ENCODE data around the gene FPGS.
A peak's percentile ranks its signal among the peaks of the same experiment; 100 is the strongest.
"Not testable (repeated sequence)": the region's sequence is repeated elsewhere in the genome, so short reads cannot be mapped to it uniquely, and the experiment has no call there.

Gene FPGS

GRCh38 chr9:127826253-127826913 lies 23.7 kb downstream of the FPGS start:
- Mint-ChIP-seq H3K27me3 (no peaks in the 10 kb centered on the region), H3K36me3 (ENCODE audit: low read depth) (peaks cover 4% of the 10 kb centered on the region), H3K9me3 (no peaks in the 10 kb centered on the region), H3K27ac (no peak overlapping the region), H3K4me1 (ENCODE audit: low read depth) (no peaks in the 10 kb centered on the region), H3K4me3 (no peak overlapping the region)

DNA sequence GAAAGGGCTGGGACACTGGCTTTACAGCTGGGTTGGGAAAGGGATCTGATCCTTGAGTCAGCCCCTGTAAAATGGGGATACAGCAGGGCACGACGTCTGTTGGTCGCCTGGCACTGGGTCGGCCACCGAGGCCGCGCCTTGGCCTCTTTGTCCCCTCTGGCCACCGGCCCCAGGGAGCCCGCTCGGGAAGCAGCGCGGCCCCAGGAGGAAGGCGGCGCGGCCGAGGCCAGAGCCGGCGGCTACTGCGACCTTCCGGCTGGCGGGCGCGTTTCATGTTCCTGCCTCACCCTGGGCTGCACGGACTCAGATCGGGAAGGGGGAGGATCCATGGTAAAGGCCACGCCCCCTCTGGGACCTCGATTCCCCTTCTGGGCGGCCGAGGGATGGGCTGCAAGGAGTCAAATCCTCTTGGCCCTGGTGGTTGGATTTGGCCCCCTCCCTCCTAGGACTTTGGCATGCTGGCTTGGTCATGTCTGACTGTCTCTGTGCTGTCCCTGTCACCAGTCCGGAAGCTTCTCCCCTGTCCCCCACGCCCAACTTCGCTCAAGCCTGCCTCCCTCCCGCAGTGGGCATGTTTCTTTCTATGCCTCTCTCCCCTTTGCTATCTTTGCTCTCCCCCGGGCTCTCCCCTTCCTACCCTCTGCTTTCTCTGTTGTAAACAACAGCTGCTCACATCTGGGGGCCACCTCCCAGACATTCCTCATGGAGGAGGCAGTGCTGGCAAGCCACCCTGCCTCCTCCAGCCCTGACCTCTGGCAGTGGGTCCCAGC lies 25.8 kb downstream of the FPGS start:
- H3K4me1 Mint-ChIP-seq (ENCODE audit: low read depth): peaks cover 11% of the 10 kb centered on the region
- H3K9me3 Mint-ChIP-seq: no peaks in the 10 kb centered on the region
- no peaks in the 10 kb centered on the region for H3K27me3 Mint-ChIP-seq
- H3K4me3 Mint-ChIP-seq: no peak overlapping the region
- no peaks in the 10 kb centered on the region for H3K36me3 Mint-ChIP-seq (ENCODE audit: low read depth)
- no peak overlapping the region for H3K27ac Mint-ChIP-seq

DNA sequence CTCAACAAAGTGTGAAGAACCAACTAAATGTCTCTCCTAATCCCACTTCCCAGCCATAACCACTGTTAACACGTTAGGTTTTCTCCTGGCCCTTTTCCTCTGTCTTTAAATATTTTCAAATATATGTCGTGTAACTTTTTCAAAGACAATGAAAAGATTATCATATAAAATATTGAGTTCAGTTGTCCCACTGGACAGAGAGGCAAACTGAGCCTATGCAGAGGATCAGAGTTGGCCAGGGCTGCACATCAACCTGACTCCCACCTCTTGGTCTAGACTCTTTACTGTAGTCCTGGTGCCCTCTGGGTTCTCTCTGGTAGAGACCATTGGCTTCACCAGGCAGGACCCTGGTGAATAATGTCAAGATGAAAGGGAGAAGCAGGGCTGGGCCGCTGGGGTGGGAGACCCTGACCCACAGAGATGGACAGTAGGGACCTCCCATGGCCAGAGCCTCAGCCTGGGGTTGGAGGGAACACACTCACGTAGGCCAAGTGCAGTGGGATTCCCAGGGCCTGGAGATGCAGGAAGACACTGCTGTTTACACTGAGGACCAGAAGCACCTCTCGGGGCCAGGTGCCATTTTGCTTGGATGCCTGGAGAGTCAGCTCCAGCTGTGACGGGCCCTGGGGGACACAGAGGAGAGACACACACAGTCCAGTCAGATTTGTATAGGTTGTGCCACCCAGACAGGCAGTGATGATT lies 26.7 kb downstream of the FPGS start:
- H3K36me3 Mint-ChIP-seq (ENCODE audit: low read depth): no peaks in the 10 kb centered on the region
- H3K9me3 Mint-ChIP-seq: no peaks in the 10 kb centered on the region
- H3K27ac Mint-ChIP-seq: no peak overlapping the region
- peaks cover 16% of the 10 kb centered on the region for H3K4me1 Mint-ChIP-seq (ENCODE audit: low read depth)
- no peak overlapping the region for H3K4me3 Mint-ChIP-seq
- no peaks in the 10 kb centered on the region for H3K27me3 Mint-ChIP-seq

DNA sequence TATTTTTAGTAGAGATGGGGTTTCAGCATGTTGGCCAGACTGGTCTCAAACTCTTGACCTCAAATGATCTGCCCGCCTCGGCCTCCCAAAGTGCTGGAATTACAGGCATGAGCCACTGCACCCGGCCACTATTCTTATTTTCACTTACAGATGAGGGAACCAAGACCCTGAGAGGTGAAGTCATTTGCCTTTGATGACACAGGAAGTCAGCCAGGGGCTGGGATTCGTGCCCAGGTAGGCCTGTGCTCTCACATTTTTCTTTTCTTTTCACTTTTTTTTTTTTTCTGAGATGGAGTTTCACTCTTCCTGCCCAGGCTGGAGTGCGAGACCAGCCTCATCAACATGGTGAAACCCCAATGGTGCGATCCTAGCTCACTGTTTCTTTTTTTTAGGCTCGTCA lies 29.6 kb downstream of the FPGS start:
- Mint-ChIP-seq H3K4me3 (no peak overlapping the region), H3K36me3 (ENCODE audit: low read depth) (no peaks in the 10 kb centered on the region), H3K27ac (peak overlapping the region; percentile 74), H3K27me3 (no peaks in the 10 kb centered on the region), H3K9me3 (no peaks in the 10 kb centered on the region), H3K4me1 (ENCODE audit: low read depth) (peaks cover 32% of the 10 kb centered on the region)

DNA sequence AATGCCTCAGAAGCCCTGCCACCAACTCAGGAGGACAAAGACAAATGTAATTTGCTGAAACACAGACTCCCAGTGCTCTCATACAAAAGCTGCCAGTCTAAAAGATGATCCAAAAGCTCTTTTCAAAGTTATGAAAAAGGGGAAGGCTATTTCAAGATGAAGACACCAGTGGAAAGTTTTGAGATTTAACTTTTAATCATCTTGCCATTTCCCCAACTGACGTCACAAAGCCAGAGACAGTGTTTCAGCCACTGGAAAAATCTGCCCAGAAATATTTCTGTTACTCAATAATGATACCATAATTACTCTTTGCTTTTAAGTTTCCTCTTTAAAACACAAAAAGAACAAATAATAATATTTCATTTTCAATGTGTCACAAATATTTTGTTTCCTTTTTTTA lies 30.9 kb downstream of the FPGS start:
- no peak overlapping the region for H3K4me3 Mint-ChIP-seq
- no peaks in the 10 kb centered on the region for H3K9me3 Mint-ChIP-seq
- peak overlapping the region; percentile 77 for H3K27ac Mint-ChIP-seq
- no peaks in the 10 kb centered on the region for H3K36me3 Mint-ChIP-seq (ENCODE audit: low read depth)
- no peaks in the 10 kb centered on the region for H3K27me3 Mint-ChIP-seq
- H3K4me1 Mint-ChIP-seq (ENCODE audit: low read depth): peaks cover 32% of the 10 kb centered on the region

- Mint-ChIP-seq H3K4me1 (ENCODE audit: low read depth) (peaks cover 32% of the 10 kb centered on the region), H3K27ac (peak overlapping the region; percentile 65), H3K9me3 (no peaks in the 10 kb centered on the region)
Measured at GRCh38 chr9:127835991-127836516, 33.4 kb downstream of the FPGS start.

DNA sequence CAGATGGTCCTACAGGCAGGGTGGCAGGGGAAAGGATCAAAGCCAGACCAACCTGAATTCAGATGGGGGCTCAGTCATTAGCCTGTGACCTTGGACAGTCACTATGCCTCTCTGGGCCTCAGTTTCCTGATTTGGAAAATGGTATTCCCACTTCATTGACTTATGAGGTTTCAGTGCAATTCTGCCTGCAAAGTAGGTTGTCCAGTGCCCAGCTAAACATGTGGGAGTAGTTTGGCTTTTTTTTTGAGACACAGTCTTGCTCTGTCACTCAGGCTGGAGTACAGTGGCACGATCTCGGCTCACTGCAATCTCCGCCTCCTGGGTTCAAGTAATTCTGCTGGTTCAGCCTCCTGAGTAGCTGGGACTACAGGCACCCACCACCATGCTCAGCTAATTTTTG lies 33.9 kb downstream of the FPGS start:
- H3K27me3 Mint-ChIP-seq; H3K27ac Mint-ChIP-seq; H3K9me3 Mint-ChIP-seq; H3K4me3 Mint-ChIP-seq; H3K36me3 Mint-ChIP-seq (ENCODE audit: low read depth): not testable (repeated sequence)
- H3K4me1 Mint-ChIP-seq (ENCODE audit: low read depth): peaks cover 32% of the 10 kb centered on the region

More at GRCh38 chr9:127835991-127836516, 33.4 kb downstream of the FPGS start:
- H3K36me3 Mint-ChIP-seq (ENCODE audit: low read depth): no peaks in the 10 kb centered on the region
- H3K4me3 Mint-ChIP-seq: no peak overlapping the region
- no peaks in the 10 kb centered on the region for H3K27me3 Mint-ChIP-seq

DNA sequence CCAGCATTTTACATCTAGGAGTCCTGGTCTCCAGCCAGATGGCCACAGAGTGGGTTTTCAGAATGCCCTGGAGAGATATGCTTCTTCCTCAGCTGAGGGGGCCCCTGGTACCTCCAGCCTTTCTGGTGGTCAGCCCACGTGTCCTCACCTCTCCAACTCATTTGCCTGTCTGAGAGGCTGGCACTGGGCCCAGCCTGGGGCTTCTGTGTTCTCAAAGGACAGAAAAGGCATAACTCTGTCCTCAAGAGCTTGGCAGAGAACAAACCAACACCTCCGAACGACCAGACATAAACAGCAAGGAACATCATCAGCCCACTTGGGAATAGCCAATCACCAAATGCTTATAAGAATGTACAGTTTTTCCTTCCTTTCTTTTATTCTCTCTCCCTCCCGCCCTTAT lies 34.7 kb downstream of the FPGS start:
- Mint-ChIP-seq H3K36me3 (ENCODE audit: low read depth) (peaks cover 8% of the 10 kb centered on the region), H3K9me3 (no peaks in the 10 kb centered on the region), H3K4me1 (ENCODE audit: low read depth) (peaks cover 30% of the 10 kb centered on the region), H3K4me3 (no peak overlapping the region), H3K27ac (no peak overlapping the region), H3K27me3 (no peaks in the 10 kb centered on the region)

DNA sequence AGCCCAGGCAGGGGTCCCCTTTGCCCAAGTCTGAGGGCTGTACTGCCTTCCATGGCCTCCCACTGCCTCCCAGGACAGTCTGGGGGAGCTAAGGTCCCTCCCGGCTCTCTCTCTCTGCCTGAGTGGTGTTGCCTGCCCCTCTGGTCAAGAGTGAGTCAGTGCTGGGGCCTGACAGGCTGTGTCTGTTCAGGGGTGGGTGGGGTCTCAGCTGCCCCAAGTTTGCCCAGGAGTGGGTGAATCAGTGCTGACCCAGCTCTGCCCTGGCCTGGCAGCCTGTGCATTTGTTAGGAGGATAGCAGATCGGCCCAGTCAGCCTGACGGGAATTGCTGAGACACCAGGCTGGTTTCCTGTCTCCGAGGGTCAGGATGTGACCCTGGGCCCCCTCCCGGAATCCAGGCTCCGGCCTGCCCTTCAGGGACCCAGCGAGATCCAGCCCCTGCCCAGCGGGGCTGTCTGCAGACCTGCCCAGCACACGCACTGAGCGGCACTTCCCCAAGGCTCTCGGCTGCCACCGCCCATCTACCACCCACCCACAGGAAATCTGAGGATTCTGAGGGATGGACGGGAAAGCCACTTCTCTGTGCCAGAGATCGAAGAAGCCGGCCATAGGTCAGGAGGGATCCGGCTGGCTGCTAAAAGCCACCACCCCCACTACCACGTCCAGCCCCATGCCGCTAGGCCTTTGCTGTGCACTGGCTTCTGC lies 35.8 kb downstream of the FPGS start:
- Mint-ChIP-seq H3K27ac (no peak overlapping the region), H3K36me3 (ENCODE audit: low read depth) (peaks cover 8% of the 10 kb centered on the region), H3K27me3 (no peaks in the 10 kb centered on the region), H3K9me3 (no peaks in the 10 kb centered on the region), H3K4me1 (ENCODE audit: low read depth) (peaks cover 20% of the 10 kb centered on the region), H3K4me3 (no peak overlapping the region)

- H3K36me3 Mint-ChIP-seq (ENCODE audit: low read depth): peaks cover 8% of the 10 kb centered on the region
- H3K4me3 Mint-ChIP-seq: no peak overlapping the region
- no peaks in the 10 kb centered on the region for H3K27me3 Mint-ChIP-seq
- H3K9me3 Mint-ChIP-seq: no peaks in the 10 kb centered on the region
- H3K4me1 Mint-ChIP-seq (ENCODE audit: low read depth): peaks cover 4% of the 10 kb centered on the region
- H3K27ac Mint-ChIP-seq: no peak overlapping the region
Measured at GRCh38 chr9:127841087-127841835, 38.6 kb downstream of the FPGS start.

DNA sequence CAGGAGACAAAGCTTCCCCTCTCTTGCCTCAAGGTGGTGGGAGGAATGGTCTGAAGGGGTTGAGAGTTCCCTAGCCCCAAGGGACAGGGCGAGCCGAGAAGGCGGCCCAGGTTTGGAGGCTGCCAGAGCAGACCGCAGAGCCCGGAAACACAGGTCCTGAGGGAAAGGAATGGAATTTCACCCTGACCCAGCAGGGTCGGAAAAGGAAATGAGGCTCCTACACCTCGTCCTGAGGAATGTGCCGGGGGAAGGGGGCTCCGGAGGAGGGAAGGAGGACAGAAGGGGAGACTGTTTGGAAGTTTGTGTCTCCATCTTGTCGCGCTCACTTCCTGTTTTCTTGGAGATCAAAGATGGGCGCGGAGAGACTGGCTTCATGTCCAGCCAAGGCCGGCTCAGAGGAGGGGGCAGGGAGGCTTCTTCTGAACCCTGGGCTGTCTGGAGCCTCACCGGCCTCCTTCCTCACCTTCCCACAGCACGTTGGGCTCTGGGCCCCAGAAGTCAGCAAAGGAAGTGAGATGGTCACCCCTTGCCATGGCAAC lies 42.2 kb downstream of the FPGS start:
- H3K9me3 Mint-ChIP-seq: peaks cover 13% of the 10 kb centered on the region
- H3K36me3 Mint-ChIP-seq (ENCODE audit: low read depth): peaks cover 25% of the 10 kb centered on the region
- H3K4me3 Mint-ChIP-seq: no peak overlapping the region
- H3K4me1 Mint-ChIP-seq (ENCODE audit: low read depth): no peaks in the 10 kb centered on the region
- H3K27me3 Mint-ChIP-seq: no peaks in the 10 kb centered on the region
- no peak overlapping the region for H3K27ac Mint-ChIP-seq

GRCh38 chr9:127845619-127846018 lies 42.9 kb downstream of the FPGS start:
- not testable (repeated sequence) for H3K4me1 Mint-ChIP-seq (ENCODE audit: low read depth); H3K27ac Mint-ChIP-seq; H3K27me3 Mint-ChIP-seq; H3K4me3 Mint-ChIP-seq
- Mint-ChIP-seq H3K36me3 (ENCODE audit: low read depth) (peaks cover 31% of the 10 kb centered on the region), H3K9me3 (peaks cover 13% of the 10 kb centered on the region)

DNA sequence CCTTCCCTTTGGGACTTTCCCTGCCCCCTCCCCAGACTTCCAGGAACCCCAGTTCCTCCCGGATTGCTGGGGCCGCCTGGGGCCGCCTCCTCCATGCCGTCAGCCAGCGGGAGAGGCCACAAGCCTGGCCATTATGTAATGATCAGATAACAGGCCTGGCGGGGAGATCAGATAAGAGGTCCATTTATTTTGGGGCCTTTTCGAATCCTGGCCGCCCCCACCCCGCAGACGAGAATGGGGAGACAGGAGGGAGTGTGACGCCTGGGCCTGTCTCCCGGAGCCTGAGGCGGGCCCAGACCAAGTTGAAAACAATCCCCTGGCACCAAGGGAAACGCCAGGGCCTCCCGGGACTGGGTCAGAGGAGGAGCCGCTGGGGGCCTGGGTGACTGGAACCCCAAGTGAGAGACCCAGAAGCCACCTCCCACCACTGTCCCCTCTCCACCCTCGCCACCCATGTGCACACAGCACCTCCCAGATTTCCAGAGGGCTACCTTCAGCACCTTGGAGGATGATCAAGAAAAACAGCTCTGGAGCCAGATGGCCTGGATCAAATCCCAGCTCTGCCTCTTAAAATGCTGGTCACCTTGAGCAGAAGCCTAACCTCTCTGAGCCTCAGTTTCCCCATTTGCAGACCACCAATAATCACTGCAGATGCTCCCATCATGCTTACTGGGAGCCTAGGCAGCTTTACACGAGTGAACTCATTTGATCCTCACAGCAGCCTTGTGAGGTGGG lies 43.9 kb downstream of the FPGS start:
- no peak overlapping the region for H3K4me3 Mint-ChIP-seq
- peaks cover 13% of the 10 kb centered on the region for H3K9me3 Mint-ChIP-seq
- no peak overlapping the region for H3K27ac Mint-ChIP-seq
- peaks cover 34% of the 10 kb centered on the region for H3K36me3 Mint-ChIP-seq (ENCODE audit: low read depth)
- no peaks in the 10 kb centered on the region for H3K27me3 Mint-ChIP-seq
- H3K4me1 Mint-ChIP-seq (ENCODE audit: low read depth): peaks cover 1% of the 10 kb centered on the region

Data from stimulated activated naive CD8-positive, alpha-beta T cell treated with anti-CD3 and anti-CD28 coated beads, Interleukin-15, Interleukin-2, amounts not matched to agents 100 ng/mL and 50 ng/mL, for 24 hours (primary cell).